Gastroesophageal sphincter (tissue), 3 donors: ENCODE data around the gene TMEM145.

ENCODE experiments used
- CTCF ChIP-seq, 4 experiments: fragments of 200-600 bp in 2 of 4; fragments of 450-650 bp in 2 of 4; sonication (generic) in 1 of 4; IDR thresholded peaks; one replicate each; pipeline ENCODE4 v1.5.1; 2017 to 2019; ENCODE audit warnings: antibody characterized with exemption in 4 of 4, mild to moderate bottlenecking in 2 of 4, moderate library complexity in 2 of 4
- EP300 ChIP-seq: sonication (generic); formaldehyde crosslinking; IDR thresholded peaks from one replicate; pipeline ENCODE4 v1.6.1; 2017; ENCODE audit warnings: antibody characterized with exemption, mild to moderate bottlenecking
- POLR2A ChIP-seq, 2 donors: fragments of 450-650 bp; IDR thresholded peaks; one replicate each; pipeline ENCODE4 v1.6.1; 2017; ENCODE audit warnings: antibody characterized with exemption in 2 of 2, mild to moderate bottlenecking in 2 of 2, moderate library complexity in 1 of 2
- POLR2AphosphoS5 ChIP-seq: sonication (generic); formaldehyde crosslinking; IDR thresholded peaks from one replicate; pipeline ENCODE4 v1.6.1; 2017; ENCODE audit warnings: antibody characterized with exemption

GRCh38 chr19:42301646-42302203 is 11.4 kb upstream of the TMEM145 start, which contains the start of gene PRR19:
- TF ChIP-seq POLR2A (IDR thresholded peaks at IDR 0.05) (no peak), CTCF (IDR thresholded peaks at IDR 0.05) (no peak), POLR2AphosphoS5 (no peak), EP300 (no peak)
